Endometrium (tissue), 2 donors: Measurements from ENCODE around the gene SYK.
"Not testable (repeated sequence)": the region's sequence is repeated elsewhere in the genome, so short reads cannot be mapped to it uniquely, and the experiment has no call there.

Experiments used
- FAIRE-seq: peaks from 2 replicates; lab custom pipeline; 2012; peaks lifted over from hg19 to GRCh38; lab: Jason Lieb, UNC
- donor health status: control.
- donor health status: control.

Gene SYK

DNA sequence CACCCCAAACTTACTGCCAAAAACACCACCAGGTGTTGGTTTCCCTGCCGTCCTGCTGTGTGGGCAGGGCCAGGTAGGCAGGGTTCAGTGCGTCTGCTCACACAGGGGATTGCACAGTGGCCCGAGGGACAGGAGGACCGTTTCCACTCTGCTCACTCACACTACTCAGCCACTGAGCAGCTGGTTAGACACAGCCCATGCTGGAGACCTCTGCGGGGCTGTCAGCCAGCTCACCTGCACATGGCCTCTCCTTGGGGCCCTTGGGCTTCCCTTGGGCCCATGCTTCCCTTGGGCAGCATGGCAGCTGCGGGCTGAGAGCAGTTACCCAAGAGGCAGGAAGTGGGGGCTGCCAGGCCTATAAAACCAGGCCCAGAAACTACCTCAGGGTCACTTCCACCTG is 79.0 kb downstream of the SYK start:
- FAIRE-seq = no peak

DNA sequence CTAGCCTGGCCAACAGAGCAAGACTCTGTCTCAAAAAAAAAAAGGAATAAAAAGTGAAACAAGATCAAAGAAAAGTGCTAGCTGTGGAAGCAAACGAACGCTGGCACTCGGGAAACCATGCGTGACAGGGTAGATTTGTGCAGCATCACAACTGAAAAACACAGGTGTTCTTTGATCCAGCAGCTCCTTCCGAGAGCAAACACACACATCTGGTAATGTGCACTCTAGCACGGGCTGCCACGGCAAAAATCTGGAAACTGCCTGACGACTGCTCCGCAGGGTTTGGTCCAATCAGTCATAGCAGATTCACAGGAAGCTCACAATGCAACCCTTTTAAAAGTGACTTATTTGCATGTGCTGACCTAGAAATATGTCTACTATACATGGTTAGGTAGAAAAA is 80.0 kb downstream of the SYK start:
- FAIRE-seq = no peak

DNA sequence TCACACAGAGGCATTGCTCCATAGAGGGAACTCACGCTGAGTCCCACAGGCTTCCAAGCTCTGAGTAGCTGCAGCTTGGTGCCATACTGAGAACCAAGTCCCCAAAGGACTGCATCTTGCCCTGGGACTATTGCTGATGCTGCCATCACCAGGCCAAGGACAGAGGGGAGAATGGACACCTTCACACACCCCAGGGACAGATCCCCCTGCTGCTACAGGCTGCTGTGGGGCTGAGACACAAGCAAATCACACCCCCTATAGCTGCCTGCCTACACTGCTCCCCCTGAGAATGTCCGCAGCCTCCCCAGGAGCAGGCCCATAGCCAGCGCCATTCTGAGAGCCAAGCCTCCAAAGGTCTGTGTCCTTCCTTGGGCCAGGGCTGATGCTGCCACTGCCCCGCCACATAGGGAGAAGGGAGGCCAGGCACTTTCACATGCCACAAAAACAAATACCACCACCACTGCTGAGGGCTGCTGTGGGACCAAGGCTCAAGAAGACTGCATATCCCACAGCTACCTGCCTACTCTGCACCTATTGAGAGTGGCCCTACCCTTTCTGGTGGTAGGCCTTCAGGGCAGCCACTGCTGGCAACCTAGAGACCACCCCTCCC is 81.5 kb downstream of the SYK start:
- FAIRE-seq = no peak

DNA sequence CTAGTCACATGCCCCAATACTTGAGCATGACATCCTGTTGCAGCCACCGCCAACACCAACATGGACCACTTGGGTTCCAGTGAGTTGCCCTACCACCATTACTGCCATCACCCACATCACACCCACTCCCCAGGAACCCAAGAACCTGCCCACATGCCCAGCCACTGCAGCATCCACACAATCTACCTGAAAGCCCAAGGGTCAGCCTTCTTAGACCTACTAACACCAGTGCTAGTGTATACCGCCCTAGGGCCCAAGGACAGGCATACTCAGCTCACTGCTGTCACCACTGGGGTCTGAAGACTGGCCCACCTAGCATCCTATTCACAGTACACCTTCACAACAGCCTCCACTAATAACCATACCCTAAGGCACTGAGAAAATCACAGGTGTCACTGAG is 82.0 kb downstream of the SYK start:
- FAIRE-seq = no peak

DNA sequence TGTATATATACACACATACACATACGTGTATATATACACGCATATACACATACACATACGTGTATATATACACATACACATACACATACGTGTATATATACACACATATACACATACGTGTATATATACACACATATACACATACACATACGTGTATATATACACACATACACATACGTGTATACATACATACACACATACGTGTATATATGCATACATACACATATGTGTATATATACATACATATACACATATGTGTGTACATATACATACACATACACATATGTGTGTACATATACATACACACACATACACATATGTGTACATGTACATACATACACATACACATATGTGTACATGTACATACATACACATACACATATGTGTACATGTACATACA is 82.6 kb downstream of the SYK start:
- FAIRE-seq = no peak

DNA sequence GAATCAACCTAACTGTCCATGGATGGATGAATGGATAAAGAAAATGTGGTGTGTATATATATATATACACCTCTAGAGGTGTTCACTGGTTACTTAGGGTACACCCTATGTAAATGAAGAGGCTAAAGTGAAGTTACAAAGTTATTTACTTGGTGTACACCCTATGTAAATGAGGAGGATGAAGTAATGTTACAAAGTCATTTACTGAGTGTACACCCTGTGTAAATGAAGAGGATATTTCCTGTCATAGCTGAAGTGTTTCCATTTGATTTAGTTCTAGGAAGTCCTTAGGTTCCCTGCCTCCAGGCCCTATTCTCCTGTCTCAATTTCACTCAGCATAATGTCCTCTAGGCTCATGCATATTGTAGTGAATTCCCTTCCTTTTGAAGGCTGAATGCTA is 85.2 kb downstream of the SYK start:
- FAIRE-seq = not testable (repeated sequence)

DNA sequence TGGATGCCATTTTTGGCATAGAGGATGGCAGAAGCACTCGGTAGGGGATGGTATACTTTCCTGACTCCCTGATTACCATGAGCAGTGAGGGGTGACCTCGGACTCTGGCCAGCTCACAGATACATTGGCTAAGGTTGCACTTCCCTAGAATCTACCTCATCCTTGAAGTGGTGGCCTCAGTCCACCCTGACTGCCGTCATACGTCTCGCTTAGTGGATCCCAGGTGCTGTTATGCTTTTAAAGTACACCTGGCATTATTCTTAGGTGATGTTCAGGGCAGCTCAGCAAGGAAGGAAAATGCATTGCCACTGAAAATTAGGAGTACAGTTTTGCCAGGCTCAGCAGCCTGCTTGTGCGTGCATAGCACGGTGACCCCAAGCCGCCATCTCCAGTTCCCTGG is 87.3 kb downstream of the SYK start:
- FAIRE-seq = no peak

DNA sequence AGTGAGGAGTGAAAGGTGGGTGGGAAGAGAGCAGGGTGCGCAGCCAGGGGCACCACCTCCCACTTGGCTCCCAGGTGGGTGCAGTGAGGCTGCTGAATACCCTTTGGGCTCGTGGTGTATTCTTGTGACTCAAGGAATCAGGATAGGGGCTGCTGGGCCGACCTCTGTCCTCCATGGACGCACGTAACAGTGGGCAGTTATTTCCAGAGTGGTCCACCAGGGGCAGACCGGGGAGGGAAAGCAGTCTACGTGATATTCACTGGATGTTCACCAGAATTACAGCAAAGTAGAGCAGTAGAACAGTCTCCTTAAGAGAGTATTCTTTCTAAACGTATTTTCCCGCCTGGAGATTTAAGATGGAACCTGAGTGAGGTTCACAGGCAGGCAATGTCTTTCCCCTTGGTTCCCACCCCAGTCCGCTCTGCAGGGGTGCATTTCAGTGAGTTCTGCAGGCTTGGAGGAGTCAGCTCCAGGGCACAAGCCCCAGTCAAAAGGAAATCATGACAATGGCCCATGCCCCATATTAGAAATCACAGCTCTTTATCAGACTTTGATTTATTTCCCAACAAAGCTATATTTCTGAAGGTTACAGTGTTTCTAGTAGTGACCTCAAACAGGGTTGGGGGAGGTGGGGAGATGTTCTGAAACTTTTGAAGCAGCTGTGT is 88.7 kb downstream of the SYK start:
- FAIRE-seq = no peak

DNA sequence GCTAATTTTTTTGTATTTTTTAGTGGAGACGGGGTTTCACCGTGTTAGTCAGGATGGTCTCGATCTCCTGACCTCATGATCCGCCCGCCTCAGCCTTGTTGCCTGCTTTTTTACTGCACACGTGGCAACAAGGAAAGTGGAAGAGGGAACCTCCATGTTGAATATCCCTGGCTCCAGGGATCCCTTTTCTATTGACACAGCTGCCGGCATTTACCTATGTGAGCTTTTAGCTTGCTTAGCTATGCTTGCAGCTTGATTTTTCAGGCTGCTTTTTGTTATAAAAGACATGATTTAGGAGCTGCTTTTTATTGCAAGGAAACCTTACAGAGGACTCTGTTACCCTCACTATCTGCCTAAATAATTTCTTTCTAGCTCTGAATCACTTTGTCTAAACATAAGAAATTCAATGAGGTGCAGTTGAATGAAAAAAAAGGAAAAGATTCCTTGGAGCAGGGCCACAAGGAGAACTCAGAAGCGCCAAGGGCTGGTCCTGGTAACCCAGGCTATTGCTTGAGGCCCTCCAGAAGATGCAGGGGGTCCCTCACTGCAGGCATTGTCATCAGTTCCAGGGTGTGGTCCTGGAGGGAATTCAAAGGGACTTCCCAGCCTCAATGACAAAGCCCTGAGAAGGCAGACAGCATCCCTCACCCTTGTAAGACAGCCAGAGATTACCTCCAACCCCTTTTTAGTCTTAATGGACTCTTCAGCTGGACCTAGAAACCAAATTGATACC is 89.9 kb downstream of the SYK start:
- no peak for FAIRE-seq

DNA sequence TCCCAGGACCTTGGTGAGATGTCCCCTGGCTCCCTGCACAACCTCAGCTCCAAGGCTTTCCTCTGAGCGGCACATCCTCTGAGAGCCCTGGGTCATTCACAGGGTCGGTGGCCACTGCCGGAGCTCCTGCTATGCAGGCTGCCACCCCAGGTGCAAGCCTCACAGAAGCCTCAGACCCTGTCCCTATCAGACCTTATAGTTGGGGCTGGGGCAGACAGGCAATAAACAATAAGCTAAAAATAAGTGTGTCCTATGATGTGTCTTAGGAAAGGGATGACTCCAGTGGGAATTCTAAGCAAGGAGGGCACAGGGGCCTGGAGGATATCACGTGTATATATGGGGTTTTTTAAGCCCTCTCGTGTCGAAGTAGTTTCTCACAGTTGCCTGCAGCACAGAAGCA is 91.3 kb downstream of the SYK start:
- no peak for FAIRE-seq

DNA sequence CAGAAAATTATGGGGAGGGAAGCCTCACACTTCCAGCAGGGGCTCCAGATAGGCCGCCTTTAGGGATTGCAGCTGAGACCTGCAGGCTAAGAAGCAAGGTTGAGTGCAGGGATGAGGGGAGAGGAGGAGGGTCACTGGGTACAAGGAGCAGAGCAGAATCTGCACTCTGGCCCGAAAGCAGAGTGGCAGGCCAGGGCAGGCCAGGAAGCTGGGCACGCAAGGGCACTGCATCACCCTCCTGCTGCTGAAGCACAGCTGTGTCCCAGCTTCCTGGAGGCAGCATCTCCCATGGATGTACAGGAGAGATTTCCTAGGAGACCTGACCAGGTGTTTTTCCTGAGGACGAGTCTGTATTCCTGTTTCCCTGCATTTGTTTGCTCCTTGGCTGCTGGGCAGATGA is 92.1 kb downstream of the SYK start:
- no peak for FAIRE-seq

DNA sequence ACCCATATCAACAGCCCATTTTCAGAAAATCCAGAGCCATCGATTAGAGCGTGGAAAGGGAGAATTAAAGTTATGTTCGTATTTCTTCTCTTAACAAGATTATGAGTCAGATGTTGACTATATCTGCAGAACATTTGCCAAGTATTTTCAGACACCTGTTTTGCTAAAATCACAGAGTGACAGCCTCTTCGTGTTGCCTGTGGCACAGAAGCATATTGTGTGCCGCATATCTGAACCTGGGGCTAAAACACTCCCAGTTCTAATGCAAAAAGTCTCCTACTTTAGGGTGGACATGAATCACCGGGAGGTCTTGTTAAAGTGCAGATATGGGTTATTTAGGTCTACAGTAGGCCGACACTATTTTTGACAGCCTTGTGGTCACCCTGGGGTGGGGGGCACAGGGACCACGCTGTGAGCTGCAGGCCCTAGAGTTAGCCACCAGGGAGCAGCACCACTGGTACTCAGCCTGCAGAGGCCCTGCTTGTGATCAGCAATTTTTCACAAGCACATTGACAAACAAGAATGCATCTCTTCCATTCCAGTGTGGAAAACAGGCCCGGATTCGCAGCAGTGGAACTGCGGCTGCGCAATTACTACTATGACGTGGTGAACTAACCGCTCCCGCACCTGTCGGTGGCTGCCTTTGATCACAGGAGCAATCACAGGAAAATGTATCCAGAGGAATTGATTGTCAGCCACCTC is 93.5 kb downstream of the SYK start:
- FAIRE-seq = no peak

DNA sequence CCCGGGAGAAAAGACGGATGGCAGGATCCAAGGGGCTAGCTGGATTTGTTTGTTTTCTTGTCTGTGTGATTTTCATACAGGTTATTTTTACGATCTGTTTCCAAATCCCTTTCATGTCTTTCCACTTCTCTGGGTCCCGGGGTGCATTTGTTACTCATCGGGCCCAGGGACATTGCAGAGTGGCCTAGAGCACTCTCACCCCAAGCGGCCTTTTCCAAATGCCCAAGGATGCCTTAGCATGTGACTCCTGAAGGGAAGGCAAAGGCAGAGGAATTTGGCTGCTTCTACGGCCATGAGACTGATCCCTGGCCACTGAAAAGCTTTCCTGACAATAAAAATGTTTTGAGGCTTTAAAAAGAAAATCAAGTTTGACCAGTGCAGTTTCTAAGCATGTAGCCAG is 94.2 kb downstream of the SYK start:
- no peak for FAIRE-seq

DNA sequence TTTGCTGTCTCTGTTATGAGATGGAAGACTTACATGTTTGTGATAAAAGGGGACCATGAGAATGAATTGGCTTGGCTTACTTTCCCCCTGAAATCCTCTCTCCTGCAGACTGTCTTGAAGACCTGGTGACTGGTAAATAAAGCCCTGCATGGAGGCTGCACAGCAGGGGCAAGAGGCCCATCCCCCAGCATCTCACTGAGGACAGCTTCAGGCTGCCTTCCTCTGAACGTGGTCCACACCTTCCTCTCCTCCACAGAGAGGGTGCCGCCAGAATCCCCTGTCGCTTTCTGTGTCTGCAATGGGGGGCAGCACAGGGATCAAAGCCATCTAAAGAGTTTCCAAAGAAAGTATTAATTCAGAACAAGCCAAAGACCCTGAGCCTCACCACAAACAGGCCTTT is 94.6 kb downstream of the SYK start:
- no peak for FAIRE-seq

DNA sequence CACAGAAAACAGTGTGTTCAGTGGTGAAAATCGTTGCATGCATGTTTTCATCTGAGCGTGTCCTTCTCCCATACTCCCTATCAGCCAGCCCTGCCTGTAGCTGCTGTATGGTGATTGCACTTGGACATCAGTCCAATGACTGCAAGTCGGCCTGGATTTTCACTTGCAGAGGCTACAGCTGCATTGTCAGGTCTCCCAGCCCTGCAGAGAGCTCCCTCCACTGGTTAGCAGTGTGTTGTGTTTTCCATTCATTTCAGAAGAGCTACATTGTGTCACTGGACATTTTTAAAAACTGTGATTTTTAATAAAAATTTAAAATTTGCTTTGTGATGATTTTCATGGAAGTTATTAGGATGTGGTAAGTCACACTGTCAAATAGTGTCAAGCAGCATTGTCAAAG is 96.6 kb downstream of the SYK start:
- FAIRE-seq = no peak

DNA sequence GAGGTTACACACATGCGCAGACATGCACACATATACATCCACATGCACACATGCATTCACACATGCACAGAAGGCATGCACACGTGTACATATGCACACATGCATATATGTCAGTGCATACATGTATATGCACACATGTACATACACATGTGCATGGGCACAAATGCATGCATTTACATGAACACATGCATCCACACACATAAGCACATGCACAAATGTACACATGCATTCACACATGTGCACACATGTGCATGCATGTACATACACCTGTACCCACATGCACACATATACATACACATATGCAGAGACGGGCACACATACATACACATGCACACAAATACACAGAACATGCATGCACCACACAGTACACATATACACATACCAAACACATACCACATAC is 97.7 kb downstream of the SYK start:
- no peak for FAIRE-seq

DNA sequence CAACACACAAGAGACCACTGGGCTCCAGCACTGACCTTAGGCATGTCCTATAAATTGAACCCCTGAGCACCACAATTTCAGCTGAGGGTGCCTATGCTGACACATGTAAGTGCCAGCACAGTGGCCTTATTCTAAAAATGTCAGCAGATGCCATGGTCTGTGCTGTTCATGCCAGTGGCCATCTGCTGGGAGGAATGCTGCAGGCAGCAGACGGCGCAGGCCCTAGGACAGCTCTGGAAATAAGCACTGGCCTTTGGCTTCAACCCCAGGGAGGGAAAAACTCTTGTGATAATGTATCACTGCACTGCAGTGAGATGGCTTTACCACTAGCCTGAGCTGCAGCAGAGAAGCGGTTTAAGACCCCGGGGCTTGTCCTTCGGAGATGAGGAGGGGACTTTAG is 98.5 kb downstream of the SYK start:
- FAIRE-seq = no peak

DNA sequence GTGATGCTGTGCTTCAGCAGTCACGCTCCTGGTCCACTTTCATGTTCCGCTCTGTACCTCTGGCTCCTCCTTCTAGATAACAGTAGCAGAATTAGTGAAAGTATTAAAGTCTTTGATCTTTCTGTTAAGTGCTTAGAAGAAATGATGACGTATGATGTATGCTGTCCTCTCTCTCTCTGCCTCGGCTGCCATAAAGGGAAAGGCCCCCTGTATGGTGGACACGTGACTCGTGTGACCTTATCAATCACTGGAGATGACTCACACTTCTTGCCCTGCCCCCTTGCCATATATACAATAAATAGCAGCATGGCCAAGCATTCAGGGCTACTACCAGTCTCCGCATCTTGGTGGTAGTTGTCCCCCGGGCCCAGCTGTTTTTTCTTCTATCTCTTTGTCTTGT is 100.3 kb downstream of the SYK start:
- FAIRE-seq = no peak

DNA sequence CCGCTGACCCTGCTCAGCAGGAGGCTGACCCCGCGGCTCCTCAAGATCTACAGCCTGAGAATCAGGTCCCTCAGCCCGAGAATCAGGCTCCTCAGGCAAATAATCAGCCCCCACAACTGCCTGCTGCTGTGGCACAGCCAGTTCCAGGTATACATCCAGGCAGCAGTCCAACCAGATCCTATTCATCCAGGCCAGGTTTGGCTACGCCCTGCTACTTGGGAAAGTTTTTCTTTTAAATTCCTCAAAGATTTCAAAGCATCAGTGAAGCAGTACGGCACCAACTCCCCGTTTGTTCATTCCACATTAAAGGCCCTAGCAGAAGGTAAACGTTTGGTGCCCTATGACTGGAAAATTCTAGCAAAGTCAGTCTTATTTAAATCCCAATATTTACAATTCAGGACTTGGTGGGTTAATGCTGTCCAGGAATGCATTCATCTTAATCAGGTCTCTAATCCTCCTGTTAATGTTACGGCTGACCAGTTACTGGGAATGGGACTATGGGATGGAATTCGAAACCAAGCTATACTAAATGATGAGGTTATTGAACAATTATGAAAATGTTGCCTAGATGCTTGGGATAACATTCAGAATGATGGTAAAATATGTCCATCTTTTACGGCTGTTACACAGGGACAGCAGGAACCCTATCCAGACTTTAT is 102.3 kb downstream of the SYK start:
- FAIRE-seq = no peak

DNA sequence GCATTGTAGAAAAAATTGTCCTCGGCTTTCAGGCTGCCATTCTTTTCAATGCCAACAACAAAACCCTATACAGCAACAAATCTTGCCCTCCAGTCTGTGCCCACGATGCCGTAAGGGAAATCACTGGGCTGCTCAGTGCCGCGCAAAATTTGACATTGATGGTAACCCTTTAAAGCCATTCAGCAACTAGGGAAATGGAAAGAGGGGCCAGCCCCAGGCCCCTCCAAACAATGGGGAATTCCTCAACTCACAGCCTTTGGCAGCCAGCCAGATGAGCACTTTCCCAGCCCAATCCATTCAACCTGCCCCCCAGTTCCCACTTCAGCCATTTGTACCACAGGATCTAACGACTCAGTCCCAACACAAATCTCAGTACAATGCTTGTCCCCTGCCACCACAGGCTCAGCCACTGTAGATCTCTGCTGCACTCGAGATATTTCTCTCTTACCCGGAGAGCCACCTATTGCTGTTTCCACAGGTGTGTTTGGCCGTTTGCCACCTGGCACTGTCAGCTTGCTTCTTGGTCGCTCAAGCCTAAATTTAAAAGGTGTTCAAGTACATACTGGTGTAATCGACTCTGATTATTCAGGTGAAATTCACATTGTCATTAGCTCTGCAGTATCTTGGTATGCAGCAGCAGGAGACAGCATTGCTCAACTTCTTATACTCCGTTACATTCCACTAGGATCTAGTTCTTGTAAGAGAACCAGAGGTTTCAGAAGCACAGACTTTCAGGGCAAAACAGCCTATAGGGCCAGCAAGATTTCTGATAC is 103.3 kb downstream of the SYK start:
- no peak for FAIRE-seq

DNA sequence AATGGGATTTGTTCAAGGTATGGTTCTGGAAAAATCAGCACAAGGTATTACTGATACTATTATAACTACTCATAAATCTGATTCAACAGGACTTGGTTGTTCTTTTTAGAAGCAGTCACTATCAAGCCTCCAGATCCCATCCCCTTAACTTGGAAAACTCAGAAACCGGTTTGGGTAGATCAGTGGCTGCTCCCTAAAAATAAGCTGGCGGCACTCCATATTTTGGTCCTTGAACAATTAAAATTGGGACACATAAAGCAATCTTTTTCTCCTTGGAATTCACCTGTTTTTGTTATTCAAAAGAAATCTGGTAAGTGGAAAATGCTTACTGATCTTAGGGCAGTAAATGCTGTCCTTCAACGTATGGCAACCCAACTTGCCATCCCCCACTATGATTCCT is 104.2 kb downstream of the SYK start:
- no peak for FAIRE-seq
